Thymus (tissue), 14 donors: ENCODE data around the gene CBFA2T2. TPM values are rescaled to one million over a fixed set of nuclear protein-coding genes. Genes with fewer than 3 reads are reported as not detected.
A peak's percentile ranks its signal among the peaks of the same experiment; 100 is the strongest.
"Not testable (repeated sequence)": the region's sequence is repeated elsewhere in the genome, so short reads cannot be mapped to it uniquely, and the experiment has no call there.

Source experiments
- DNase-seq, 9 donors: peaks; one replicate each; pipeline ENCODE4 v3.0.0-alpha.2; 2013; ENCODE audit warnings: low spot score in 9 of 9, low read depth in 6 of 9, missing footprints in 1 of 9
- H3K27ac ChIP-seq, 2 donors: one replicate each; pipeline ENCODE4 v1.5.1; 2013; ENCODE audit warnings: control low read depth in 1 of 2, low read depth in 1 of 2, low read length in 1 of 2, mild to moderate bottlenecking in 1 of 2, moderate library complexity in 1 of 2
- H3K27me3 ChIP-seq, 2 donors: one replicate each; pipeline ENCODE4 v1.5.1; 2013; ENCODE audit warnings: low read length in 1 of 2; ENCODE audit not compliant: control insufficient read depth in 2 of 2, insufficient read depth in 1 of 2
- H3K36me3 ChIP-seq, 2 donors: one replicate each; pipeline ENCODE4 v1.5.1; 2013; ENCODE audit warnings: low read length in 1 of 2, mild to moderate bottlenecking in 1 of 2, moderate library complexity in 1 of 2; ENCODE audit not compliant: control insufficient read depth in 2 of 2, insufficient read depth in 2 of 2
- H3K4me1 ChIP-seq, 2 donors: one replicate each; pipeline ENCODE4 v1.5.1; 2013; ENCODE audit warnings: low read length in 2 of 2; ENCODE audit not compliant: control insufficient read depth in 2 of 2, insufficient read depth in 2 of 2
- H3K4me3 ChIP-seq, 2 donors: one replicate each; pipeline ENCODE4 v1.5.1; 2013; ENCODE audit warnings: low read length in 2 of 2, control low read depth in 1 of 2, mild to moderate bottlenecking in 1 of 2
- H3K9me3 ChIP-seq, 2 donors: one replicate each; pipeline ENCODE4 v1.5.1; 2013; ENCODE audit warnings: low read length in 1 of 2, mild to moderate bottlenecking in 1 of 2; ENCODE audit not compliant: control insufficient read depth in 2 of 2, insufficient read depth in 1 of 2
- WGBS: extraction: QIAGEN DNeasy Blood & Tissue Kit; methylation state at CpG from one replicate; pipeline ENCODE4 v1.1.7; 2013; 5-methylcytosine and 5-hydroxymethylcytosine counted together
- long read RNA-seq, 10 donors: transcript quantifications; one replicate each; lab custom pipeline, GENCODE V29; 2026
- polyA plus RNA-seq: library from polyadenylated mRNA; stranded (reverse); fragments of 200-250 nt; gene quantifications from one replicate; pipeline ENCODE4 v1.2.3, GENCODE V29; 2013
- total RNA-seq: library from RNA; stranded (reverse); fragments of 120-200 nt; gene quantifications from one replicate; pipeline ENCODE4 v1.2.4, GENCODE V29; 2013
- donor health status: healthy.

CBFA2T2 gene
- total RNA-seq (6.4 TPM), polyA plus RNA-seq (9.1 TPM)
- long read RNA-seq, donor 1 = 0 reads
- long read RNA-seq, donor 2, full-length matches to known transcripts = 3 of 3 reads
- long read RNA-seq, donor 2, partial matches to known transcripts = 0 of 3 reads
- long read RNA-seq, donor 2, other reads (novel, unspliced or antisense) = 0 of 3 reads
- long read RNA-seq, donor 3, partial matches to known transcripts = 0 of 2 reads
- long read RNA-seq, donor 3, other reads (novel, unspliced or antisense) = 0 of 2 reads
- long read RNA-seq, donor 4, partial matches to known transcripts = 0 of 1 reads
- long read RNA-seq, donor 4, other reads (novel, unspliced or antisense) = 0 of 1 reads
- long read RNA-seq, donor 5, partial matches to known transcripts = 0 of 3 reads
- long read RNA-seq, donor 5, other reads (novel, unspliced or antisense) = 0 of 3 reads
- long read RNA-seq, donor 6, partial matches to known transcripts = 0 of 3 reads
- long read RNA-seq, donor 6, other reads (novel, unspliced or antisense) = 0 of 3 reads
- long read RNA-seq, donor 7, full-length matches to known transcripts = 1 of 1 reads
- long read RNA-seq, donor 7, partial matches to known transcripts = 0 of 1 reads
- long read RNA-seq, donor 7, other reads (novel, unspliced or antisense) = 0 of 1 reads
- long read RNA-seq, donor 8 = 0 reads
- long read RNA-seq, donor 9, partial matches to known transcripts = 0 of 1 reads
- long read RNA-seq, donor 9, other reads (novel, unspliced or antisense) = 0 of 1 reads
- long read RNA-seq, donor 10, partial matches to known transcripts = 0 of 1 reads
- long read RNA-seq, donor 10, other reads (novel, unspliced or antisense) = 0 of 1 reads

- H3K36me3 ChIP-seq = peaks cover 0 to 6% of the 10 kb centered on the region in 2 donors
- no peaks in the 10 kb centered on the region for H3K9me3 ChIP-seq
- H3K27ac ChIP-seq = peak within 1 kb of the TSS; percentile 88 to 90
- peak within 1 kb of the TSS; percentile 69 to 82 for H3K4me3 ChIP-seq
- 2% methylated on average over 105 of the region's 105 CpGs for WGBS
- peaks cover 2 to 12% of the 10 kb centered on the region in 2 donors for H3K4me1 ChIP-seq
- no peaks in the 10 kb centered on the region for H3K27me3 ChIP-seq
- DNase-seq = peak in 7 of 9 donors; percentile 23 to 71 (median 52)
These were observed at the start of gene CBFA2T2 for GRCh38 chr20:33490023-33490933. TSS of gene CBFA2T2 (plus strand) at chr20:33490096. CDS start at chr20:33490268, 172 bp downstream.

GRCh38 chr20:33440562-33440961 lies 49.3 kb upstream of the CBFA2T2 start:
- not testable (repeated sequence) for H3K27me3 ChIP-seq, H3K9me3 ChIP-seq, DNase-seq, H3K4me3 ChIP-seq, H3K27ac ChIP-seq, H3K36me3 ChIP-seq
- 98% methylated on average over 7 of the region's 7 CpGs for WGBS
- peaks cover 12 to 27% of the 10 kb centered on the region in 2 donors for H3K4me1 ChIP-seq

DNA sequence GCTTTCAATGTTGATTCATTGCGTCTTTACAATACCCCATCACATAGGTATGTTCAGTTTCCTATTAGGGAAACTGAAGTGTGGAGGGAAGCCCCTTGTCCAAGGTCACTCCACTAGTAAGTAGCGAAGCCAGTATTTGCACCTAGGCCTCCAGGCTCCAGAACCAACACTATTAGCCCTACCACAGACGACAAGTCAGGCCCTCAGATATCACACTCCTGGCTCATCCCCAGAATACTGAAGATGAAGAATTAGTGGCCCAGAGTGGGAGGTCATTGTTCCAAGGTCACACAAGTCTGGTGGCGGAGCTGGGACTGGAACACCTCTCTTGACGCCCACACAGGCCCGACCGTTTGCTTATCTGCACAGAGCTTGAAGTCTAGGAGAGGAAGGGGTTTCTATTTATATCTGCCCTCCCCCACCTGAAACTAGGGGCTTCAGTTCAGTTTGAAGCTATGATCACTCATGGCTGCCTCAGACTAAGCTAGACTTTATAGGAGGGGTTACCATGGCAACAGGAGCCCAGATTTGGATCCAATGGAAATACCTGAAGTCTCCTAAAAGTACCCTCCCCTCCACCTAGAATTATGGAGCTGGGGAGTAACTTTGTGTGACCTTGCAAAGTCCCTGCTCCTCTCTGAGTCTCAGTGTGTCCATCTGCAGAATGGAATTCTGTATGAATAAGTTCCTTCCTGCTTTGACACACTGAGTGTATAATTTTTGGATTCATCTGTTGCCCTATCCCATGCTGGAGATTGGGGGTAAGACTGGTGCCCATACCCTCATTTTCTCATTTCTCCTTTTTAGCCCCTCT lies 48.5 kb upstream of the CBFA2T2 start:
- no peak for DNase-seq
- no peak overlapping the region for H3K27ac ChIP-seq
- H3K9me3 ChIP-seq = no peaks in the 10 kb centered on the region
- peaks cover 0 to 10% of the 10 kb centered on the region in 2 donors for H3K27me3 ChIP-seq
- peaks cover 12 to 33% of the 10 kb centered on the region in 2 donors for H3K4me1 ChIP-seq
- WGBS = 91% methylated on average over 7 of the region's 7 CpGs
- H3K36me3 ChIP-seq = no peaks in the 10 kb centered on the region
- H3K4me3 ChIP-seq = no peak overlapping the region

DNA sequence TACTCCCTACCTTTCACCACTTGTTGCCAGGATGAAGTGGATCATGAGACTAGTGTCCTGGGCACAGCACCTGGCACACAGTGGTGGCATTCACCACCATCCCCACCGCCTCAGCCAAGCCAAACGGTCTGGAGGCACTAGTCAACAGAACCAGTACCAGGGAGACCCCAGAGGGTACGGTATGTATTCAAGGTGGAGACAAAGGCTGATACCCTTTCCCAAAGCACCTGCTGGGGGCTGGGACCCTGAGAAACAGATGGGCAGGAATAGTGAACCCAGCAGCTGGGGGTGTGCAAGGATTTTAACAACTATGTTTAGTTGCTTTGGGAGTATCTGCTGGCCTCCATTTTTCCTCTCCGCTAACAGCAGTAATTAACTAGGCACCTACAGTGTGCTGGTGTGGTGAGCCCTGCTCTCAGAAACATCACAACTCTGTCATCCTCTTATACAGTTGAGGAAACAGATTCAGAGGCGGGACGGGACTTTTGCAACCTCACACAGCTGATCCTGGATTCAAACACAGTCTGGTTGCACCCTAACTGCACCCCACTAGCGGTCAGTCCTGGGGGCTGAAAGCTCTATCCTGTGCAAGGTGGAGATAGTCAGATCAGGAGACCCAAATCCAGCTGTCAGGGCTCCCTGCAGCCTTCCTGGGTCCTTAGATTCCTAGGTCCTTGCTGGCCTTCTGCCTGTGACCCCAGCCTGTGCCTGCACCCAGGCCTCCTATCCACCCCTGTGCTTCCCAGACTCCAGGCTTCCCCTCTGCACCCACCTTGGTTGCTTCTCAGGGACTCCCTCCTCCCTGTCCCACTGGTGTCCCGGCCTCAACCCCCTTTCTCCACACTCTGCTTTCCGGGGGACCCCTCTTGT lies 47.5 kb upstream of the CBFA2T2 start:
- H3K9me3 ChIP-seq = no peaks in the 10 kb centered on the region
- H3K27ac ChIP-seq = no peak overlapping the region
- no peak for DNase-seq
- H3K27me3 ChIP-seq = peaks cover 0 to 10% of the 10 kb centered on the region in 2 donors
- H3K4me3 ChIP-seq = peak overlapping the region; percentile 21 to 82
- no peaks in the 10 kb centered on the region for H3K36me3 ChIP-seq
- peaks cover 12 to 38% of the 10 kb centered on the region in 2 donors for H3K4me1 ChIP-seq
- WGBS = 89% methylated on average over 9 of the region's 9 CpGs

GRCh38 chr20:33443006-33443511 lies 46.8 kb upstream of the CBFA2T2 start:
- H3K36me3 ChIP-seq = no peaks in the 10 kb centered on the region
- peaks cover 0 to 10% of the 10 kb centered on the region in 2 donors for H3K27me3 ChIP-seq
- peaks cover 12 to 38% of the 10 kb centered on the region in 2 donors for H3K4me1 ChIP-seq
- DNase-seq = peak in 4 of 9 donors; percentile 21 to 39 (median 36)
- H3K27ac ChIP-seq = peak overlapping the region in 1 of 2 donors; percentile 31
- H3K4me3 ChIP-seq = peak overlapping the region; percentile 21 to 82
- WGBS = 4% methylated on average over 45 of the region's 45 CpGs
- H3K9me3 ChIP-seq = no peaks in the 10 kb centered on the region

- H3K27me3 ChIP-seq = peaks cover 0 to 10% of the 10 kb centered on the region in 2 donors
These were observed 46.2 kb upstream of the CBFA2T2 start, which contains the start of gene SNTA1 for GRCh38 chr20:33443512-33444239. TSS of gene SNTA1 (minus strand) at chr20:33443763. CDS start at chr20:33443620, 143 bp downstream.

More at GRCh38 chr20:33443512-33444239, 46.2 kb upstream of the CBFA2T2 start, which contains the start of gene SNTA1:
- H3K27ac ChIP-seq = peak within 1 kb of the TSS; percentile 69 to 85
- no peaks in the 10 kb centered on the region for H3K36me3 ChIP-seq
- H3K9me3 ChIP-seq = no peaks in the 10 kb centered on the region
- H3K4me1 ChIP-seq = peaks cover 12 to 38% of the 10 kb centered on the region in 2 donors
- under 1% methylated on average over 75 of the region's 75 CpGs for WGBS
- H3K4me3 ChIP-seq = peak within 1 kb of the TSS; percentile 56 to 82
- DNase-seq = peak in 8 of 9 donors; percentile 44 to 81 (median 66)
